Panc1 (cell line): Measurements from ENCODE around the gene TAF13. TPM values are rescaled to one million over a fixed set of nuclear protein-coding genes. Genes with fewer than 3 reads are reported as not detected.

ENCODE experiments used
- ATAC-seq: fragments of 200-7000 bp; cut with Tn5 transposase; 2 replicates; pipeline ENCODE4 v1.9.1; 2020; ENCODE audit warnings: mild to moderate bottlenecking, moderate library complexity
- BruUV-seq: library from RNA; stranded (reverse); fragments of 400-500 nt; replicated peaks from 2 replicates; lab custom pipeline; 2021; lab: Mats Ljungman, UMichigan
- CTCF ChIA-PET: fragments of 300-600 bp; sonication (Branson Sonifier 250); formaldehyde crosslinking; loops from one replicate; lab custom pipeline; 2022; ENCODE audit warnings: antibody characterized with exemption; lab: Charles Lee
- POLR2A ChIA-PET: fragments of 300-600 bp; sonication (Branson Sonifier 250); formaldehyde crosslinking; loops from one replicate; lab custom pipeline; 2022; ENCODE audit warnings: antibody characterized with exemption; lab: Charles Lee
- DNase-seq: peaks from one replicate; pipeline ENCODE4 v3.0.0-alpha.2; 2010; ENCODE audit warnings: low read depth, low spot score
- H3K27ac ChIP-seq: 2 replicates; pipeline ENCODE4 v1.5.1; 2011; ENCODE audit warnings: mild to moderate bottlenecking, low read length, inconsistent platforms
- H3K27me3 ChIP-seq: fragments of 200-500 bp; sonication (Bioruptor generic); 2 replicates; pipeline ENCODE4 v1.6.0; 2014; ENCODE audit warnings: low read length, inconsistent platforms; ENCODE audit not compliant: control insufficient read depth, insufficient read depth
- H3K36me3 ChIP-seq: fragments of 200-500 bp; sonication (Bioruptor generic); 2 replicates; pipeline ENCODE4 v1.5.1; 2014; ENCODE audit warnings: inconsistent platforms, mild to moderate bottlenecking, low read length, moderate library complexity; ENCODE audit not compliant: control insufficient read depth, insufficient read depth
- H3K4me1 ChIP-seq: 2 replicates; pipeline ENCODE4 v1.5.1; 2011; ENCODE audit warnings: inconsistent platforms, mild to moderate bottlenecking, low read length, moderate library complexity; ENCODE audit not compliant: control insufficient read depth, insufficient read depth
- H3K4me3 ChIP-seq, 2 experiments: 2 replicates each; pipeline ENCODE4 v1.5.1; 2011 to 2012; ENCODE audit warnings: low read depth in 2 of 2, low read length in 2 of 2, mild to moderate bottlenecking in 2 of 2, inconsistent platforms in 1 of 2, moderate library complexity in 1 of 2
- H3K9me3 ChIP-seq: fragments of 200-500 bp; sonication (Bioruptor generic); 2 replicates; pipeline ENCODE4 v1.5.1; 2014; ENCODE audit warnings: low read depth, mild to moderate bottlenecking, inconsistent platforms, low read length, moderate library complexity; ENCODE audit not compliant: control insufficient read depth, insufficient read depth
- POLR2AphosphoS5 ChIP-seq: IDR thresholded peaks from 2 replicates; pipeline ENCODE4 v1.6.1; 2012; ENCODE audit warnings: mild to moderate bottlenecking, low read depth, low read length, moderate library complexity
- SIN3A ChIP-seq: IDR thresholded peaks from 2 replicates; pipeline ENCODE4 v1.6.1; 2012; ENCODE audit warnings: low read depth, mild to moderate bottlenecking, low read length, moderate library complexity, borderline replicate concordance; ENCODE audit not compliant: insufficient read depth
- TCF7L2 ChIP-seq: IDR thresholded peaks from 2 replicates; pipeline ENCODE4 v1.6.1; 2011; ENCODE audit warnings: mild to moderate bottlenecking, low read depth, low read length, inconsistent platforms
- in situ Hi-C: cut with HindIII; loops from 2 replicates; pipeline ENCODE4 v1.10.0; 2016; ENCODE audit warnings: low sequenced_read_pairs, low pct_unique_long_range_greater_than_20kb
- intact Hi-C: fragments of 100-400 bp; cut with micrococcal nuclease; formaldehyde crosslinking; loops from one replicate; pipeline ENCODE4 v1.10.0; 2022; ENCODE audit not compliant: unreplicated experiment
- total RNA-seq: library from RNA; stranded (reverse); gene quantifications from one replicate; pipeline ENCODE4 v1.2.1, GENCODE V29; 2021; ENCODE audit not compliant: unreplicated experiment
- TF ChIP-seq, protein P1 (sequence below), 2 experiments: IDR thresholded peaks; 2 replicates each; pipeline ENCODE4 v1.6.1; 2011 to 2012; ENCODE audit warnings: low read depth in 2 of 2, control low read depth in 1 of 2, low read length in 1 of 2, mild to moderate bottlenecking in 1 of 2, moderate library complexity in 1 of 2; ENCODE audit not compliant: insufficient read depth in 1 of 2
- TF ChIP-seq, protein P2 (sequence below): fragments of 450-650 bp; IDR thresholded peaks from 2 replicates; pipeline ENCODE4 v1.5.1; 2017; ENCODE audit warnings: mild to moderate bottlenecking

TAF13 gene
- total RNA-seq, 1 experiment from 2014 or later = 28.9 TPM

GRCh38 chr1:109050228-109050995 is 25.4 kb downstream of the TAF13 start:
- Histone ChIP-seq H3K27ac (no peak overlapping the region), H3K4me1 (no peaks in the 10 kb centered on the region), H3K27me3 (no peaks in the 10 kb centered on the region), H3K36me3 (no peaks in the 10 kb centered on the region), H3K4me3 (no peak overlapping the region), H3K9me3 (no peaks in the 10 kb centered on the region)
- no peak for TF ChIP-seq TCF7L2
- no peak for TF ChIP-seq POLR2AphosphoS5
- TF ChIP-seq, protein P1, sequence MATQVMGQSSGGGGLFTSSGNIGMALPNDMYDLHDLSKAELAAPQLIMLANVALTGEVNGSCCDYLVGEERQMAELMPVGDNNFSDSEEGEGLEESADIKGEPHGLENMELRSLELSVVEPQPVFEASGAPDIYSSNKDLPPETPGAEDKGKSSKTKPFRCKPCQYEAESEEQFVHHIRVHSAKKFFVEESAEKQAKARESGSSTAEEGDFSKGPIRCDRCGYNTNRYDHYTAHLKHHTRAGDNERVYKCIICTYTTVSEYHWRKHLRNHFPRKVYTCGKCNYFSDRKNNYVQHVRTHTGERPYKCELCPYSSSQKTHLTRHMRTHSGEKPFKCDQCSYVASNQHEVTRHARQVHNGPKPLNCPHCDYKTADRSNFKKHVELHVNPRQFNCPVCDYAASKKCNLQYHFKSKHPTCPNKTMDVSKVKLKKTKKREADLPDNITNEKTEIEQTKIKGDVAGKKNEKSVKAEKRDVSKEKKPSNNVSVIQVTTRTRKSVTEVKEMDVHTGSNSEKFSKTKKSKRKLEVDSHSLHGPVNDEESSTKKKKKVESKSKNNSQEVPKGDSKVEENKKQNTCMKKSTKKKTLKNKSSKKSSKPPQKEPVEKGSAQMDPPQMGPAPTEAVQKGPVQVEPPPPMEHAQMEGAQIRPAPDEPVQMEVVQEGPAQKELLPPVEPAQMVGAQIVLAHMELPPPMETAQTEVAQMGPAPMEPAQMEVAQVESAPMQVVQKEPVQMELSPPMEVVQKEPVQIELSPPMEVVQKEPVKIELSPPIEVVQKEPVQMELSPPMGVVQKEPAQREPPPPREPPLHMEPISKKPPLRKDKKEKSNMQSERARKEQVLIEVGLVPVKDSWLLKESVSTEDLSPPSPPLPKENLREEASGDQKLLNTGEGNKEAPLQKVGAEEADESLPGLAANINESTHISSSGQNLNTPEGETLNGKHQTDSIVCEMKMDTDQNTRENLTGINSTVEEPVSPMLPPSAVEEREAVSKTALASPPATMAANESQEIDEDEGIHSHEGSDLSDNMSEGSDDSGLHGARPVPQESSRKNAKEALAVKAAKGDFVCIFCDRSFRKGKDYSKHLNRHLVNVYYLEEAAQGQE (IDR thresholded peaks at IDR 0.05; ENCODE audit: insufficient read depth in 1 of 2, low read depth in 2 of 2, low read length in 1 of 2) = no peak
- TF ChIP-seq, protein P2, sequence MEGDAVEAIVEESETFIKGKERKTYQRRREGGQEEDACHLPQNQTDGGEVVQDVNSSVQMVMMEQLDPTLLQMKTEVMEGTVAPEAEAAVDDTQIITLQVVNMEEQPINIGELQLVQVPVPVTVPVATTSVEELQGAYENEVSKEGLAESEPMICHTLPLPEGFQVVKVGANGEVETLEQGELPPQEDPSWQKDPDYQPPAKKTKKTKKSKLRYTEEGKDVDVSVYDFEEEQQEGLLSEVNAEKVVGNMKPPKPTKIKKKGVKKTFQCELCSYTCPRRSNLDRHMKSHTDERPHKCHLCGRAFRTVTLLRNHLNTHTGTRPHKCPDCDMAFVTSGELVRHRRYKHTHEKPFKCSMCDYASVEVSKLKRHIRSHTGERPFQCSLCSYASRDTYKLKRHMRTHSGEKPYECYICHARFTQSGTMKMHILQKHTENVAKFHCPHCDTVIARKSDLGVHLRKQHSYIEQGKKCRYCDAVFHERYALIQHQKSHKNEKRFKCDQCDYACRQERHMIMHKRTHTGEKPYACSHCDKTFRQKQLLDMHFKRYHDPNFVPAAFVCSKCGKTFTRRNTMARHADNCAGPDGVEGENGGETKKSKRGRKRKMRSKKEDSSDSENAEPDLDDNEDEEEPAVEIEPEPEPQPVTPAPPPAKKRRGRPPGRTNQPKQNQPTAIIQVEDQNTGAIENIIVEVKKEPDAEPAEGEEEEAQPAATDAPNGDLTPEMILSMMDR = no peak
- no peak for TF ChIP-seq SIN3A
- ATAC-seq = no peak; the same call in 1 of the 2 replicates
- no peak for DNase-seq
- intact Hi-C loops (no loop called here), in situ Hi-C loops (no loop called here)
- POLR2A ChIA-PET = no interaction called here
- BruUV-seq = no TSS peak
- CTCF ChIA-PET = no interaction called here

DNA sequence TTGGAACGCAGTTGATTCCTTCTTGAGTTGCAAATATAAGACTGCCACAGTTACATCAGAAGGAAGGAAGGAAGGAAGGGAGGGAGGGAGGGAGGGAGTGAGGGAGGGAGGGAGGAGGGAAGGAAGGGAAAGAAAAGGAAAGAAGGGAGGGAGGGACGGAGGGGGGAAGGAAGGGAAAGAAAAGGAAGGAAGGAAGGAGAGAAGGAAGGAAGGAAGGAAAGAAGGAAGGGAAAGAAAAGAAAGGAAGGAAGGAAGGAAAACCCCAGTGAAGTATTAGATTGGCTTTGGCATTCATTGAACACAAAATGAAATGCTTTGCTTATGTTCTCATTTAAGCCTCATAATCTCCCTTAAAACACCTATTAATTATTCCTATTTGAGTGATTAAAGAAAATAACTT is 27.5 kb downstream of the TAF13 start:
- no peaks in the 10 kb centered on the region for H3K36me3 ChIP-seq
- DNase-seq (no peak), ATAC-seq (no peak)
- no peak overlapping the region for H3K27ac ChIP-seq
- intact Hi-C loops (no loop called here), in situ Hi-C loops (no loop called here)
- H3K4me1 ChIP-seq = no peaks in the 10 kb centered on the region
- no TSS peak for BruUV-seq
- CTCF ChIA-PET = no interaction called here
- no peak overlapping the region for H3K4me3 ChIP-seq
- no peaks in the 10 kb centered on the region for H3K9me3 ChIP-seq
- H3K27me3 ChIP-seq = no peaks in the 10 kb centered on the region
- TF ChIP-seq TCF7L2 = no peak
- no peak for TF ChIP-seq POLR2AphosphoS5
- TF ChIP-seq, protein P1 (IDR thresholded peaks at IDR 0.05; ENCODE audit: insufficient read depth in 1 of 2, low read depth in 2 of 2, low read length in 1 of 2) = no peak
- TF ChIP-seq, protein P2 = no peak
- no peak for TF ChIP-seq SIN3A
- POLR2A ChIA-PET = interaction anchor here (0.6 kb wide), 1 partner anchor 139 kb away, joined by 5 read pairs; no protein-coding TSS in a partner anchor
